Astrocyte of the cerebellum (primary cell): ENCODE results near the gene CCDC148.

Source experiments
- DNase-seq: peaks from one replicate; pipeline ENCODE4 v3.0.0-alpha.2; 2011; ENCODE audit warnings: low read depth
- H3K4me3 ChIP-seq: 2 replicates; pipeline ENCODE4 v1.5.1; 2011; ENCODE audit warnings: mild to moderate bottlenecking, low read depth, low read length, moderate library complexity
- CTCF ChIP-seq: IDR thresholded peaks from 2 replicates; pipeline ENCODE4 v1.5.1; 2012; ENCODE audit warnings: low read length, low read depth, moderate library complexity, mild to moderate bottlenecking; ENCODE audit errors: missing control alignments
- in situ Hi-C: cut with HindIII; loops from 2 replicates; pipeline ENCODE4 v1.10.0; 2017; ENCODE audit warnings: low sequenced_read_pairs

The CCDC148 gene

GRCh38 chr2:158178646-158179045, 277.9 kb downstream of the CCDC148 start:
- in situ Hi-C loops, result loop anchor here (5.0 kb wide), 1 partner anchor 56 kb away; no protein-coding TSS in a partner anchor
- no peak for TF ChIP-seq CTCF
- no peak for DNase-seq
- H3K4me3 ChIP-seq, result no peak overlapping the region

- no peak for DNase-seq
- in situ Hi-C loops, result loop anchor here (5.0 kb wide), 2 partner anchors 53 to 572 kb away; no protein-coding TSS in a partner anchor
- TF ChIP-seq CTCF, result no peak
- no peak overlapping the region for H3K4me3 ChIP-seq
Observed at GRCh38 chr2:158174956-158175355, 281.6 kb downstream of the CCDC148 start.

- no peak for TF ChIP-seq CTCF
- in situ Hi-C loops, result loop anchor here (5.0 kb wide), 1 partner anchor 573 kb away; no protein-coding TSS in a partner anchor
- H3K4me3 ChIP-seq, result no peak overlapping the region
- no peak for DNase-seq
Observed at GRCh38 chr2:158174495-158174894, 282.1 kb downstream of the CCDC148 start.

- no peak for TF ChIP-seq CTCF
- no peak for DNase-seq
- in situ Hi-C loops, result loop anchor here (5.0 kb wide), 1 partner anchor 575 kb away; no protein-coding TSS in a partner anchor
- H3K4me3 ChIP-seq, result no peak overlapping the region
Observed at GRCh38 chr2:158172719-158173118, 283.8 kb downstream of the CCDC148 start.

- DNase-seq, result no peak
- no peak overlapping the region for H3K4me3 ChIP-seq
- TF ChIP-seq CTCF, result no peak
- in situ Hi-C loops, result no loop called here
Observed at GRCh38 chr2:158154596-158154995, 302.0 kb downstream of the CCDC148 start.

- no peak for DNase-seq
- no peak overlapping the region for H3K4me3 ChIP-seq
- in situ Hi-C loops, result no loop called here
- no peak for TF ChIP-seq CTCF
Observed at GRCh38 chr2:158153270-158154015, 303.1 kb downstream of the CCDC148 start.
